Fibroblast of lung (primary cell): ENCODE data around the gene HIVEP3. TPM values are rescaled to one million over a fixed set of nuclear protein-coding genes. Genes with fewer than 3 reads are reported as not detected.

Experiments
- DNase-seq, 2 donors: peaks; one replicate each; pipeline versions ENCODE4 v3.0.0 to v3.0.0-alpha.2; 2010; ENCODE audit warnings: low read depth in 2 of 2
- H2AFZ ChIP-seq: 2 replicates; pipeline ENCODE4 v1.5.1; 2012; ENCODE audit warnings: low read length, control low read depth, inconsistent platforms
- H3K27ac ChIP-seq: 2 replicates; pipeline ENCODE4 v1.5.1; 2011; ENCODE audit warnings: low read length, control low read depth; ENCODE audit not compliant: insufficient read depth
- H3K27me3 ChIP-seq: 2 replicates; pipeline ENCODE4 v1.5.1; 2011; ENCODE audit warnings: mild to moderate bottlenecking, low read length; ENCODE audit not compliant: control insufficient read depth, insufficient read depth
- H3K36me3 ChIP-seq: 2 replicates; pipeline ENCODE4 v1.5.1; 2011; ENCODE audit warnings: low read length; ENCODE audit not compliant: control insufficient read depth, insufficient read depth
- H3K4me1 ChIP-seq: 2 replicates; pipeline ENCODE4 v1.5.1; 2011; ENCODE audit warnings: low read length; ENCODE audit not compliant: control insufficient read depth, insufficient read depth; ENCODE audit errors: extremely low read depth
- H3K4me2 ChIP-seq: 2 replicates; pipeline ENCODE4 v1.5.1; 2011; ENCODE audit warnings: low read length, control low read depth; ENCODE audit not compliant: insufficient read depth; ENCODE audit errors: extremely low read depth
- H3K4me3 ChIP-seq, 4 experiments: fragments of 200-600 bp in 1 of 4; sonication (generic) in 1 of 4; replicated peaks in 1 of 4; 2 replicates each; pipeline ENCODE4 v1.5.1; 2011 to 2016; ENCODE audit warnings: low read length in 4 of 4, low read depth in 3 of 4, mild to moderate bottlenecking in 3 of 4, control low read depth in 2 of 4, inconsistent platforms in 1 of 4, mixed read lengths in 1 of 4; ENCODE audit not compliant: insufficient read depth in 1 of 4; ENCODE audit errors: control extremely low read depth in 1 of 4
- H3K79me2 ChIP-seq: 2 replicates; pipeline ENCODE4 v1.5.1; 2012; ENCODE audit warnings: mild to moderate bottlenecking, low read length, inconsistent platforms; ENCODE audit not compliant: control insufficient read depth, insufficient read depth
- H3K9ac ChIP-seq: 2 replicates; pipeline ENCODE4 v1.5.1; 2011; ENCODE audit warnings: mild to moderate bottlenecking, low read length, control low read depth; ENCODE audit not compliant: insufficient read depth
- H3K9me3 ChIP-seq: 2 replicates; pipeline ENCODE4 v1.5.1; 2012; ENCODE audit warnings: low read depth, low read length; ENCODE audit not compliant: control insufficient read depth, insufficient read depth
- H4K20me1 ChIP-seq: 2 replicates; pipeline ENCODE4 v1.5.1; 2011; ENCODE audit warnings: low read length; ENCODE audit not compliant: control insufficient read depth, insufficient read depth; ENCODE audit errors: extremely low read depth
- EZH2 ChIP-seq: IDR thresholded peaks from 2 replicates; pipeline ENCODE4 v1.5.1; 2012; ENCODE audit warnings: low read length, control low read depth, mild to moderate bottlenecking; ENCODE audit errors: missing control alignments
- polyA plus RNA-seq, 2 donors: library from polyadenylated mRNA; depleted of rRNA in 1 of 2; stranded (reverse) in 1 of 2; unstranded in 1 of 2; fragments of >200 nt; gene quantifications; 2 replicates each; pipeline ENCODE4 v1.2.1, GENCODE V29; 2011 to 2012; ENCODE audit warnings: missing spikeins in 1 of 2
- total RNA-seq: library from RNA; depleted of rRNA; stranded (reverse); fragments of >200 nt; gene quantifications from 2 replicates; pipeline ENCODE4 v1.2.1, GENCODE V29; 2014
- TF ChIP-seq, protein P1 (sequence below), 2 donors: IDR thresholded peaks in 1 of 2; conservative IDR thresholded peaks in 1 of 2; 1 replicate in 1 of 2; 2 replicates in 1 of 2; pipeline ENCODE4 v1.5.1; 2011 to 2012; ENCODE audit warnings: low read length in 2 of 2, control low read depth in 1 of 2, inconsistent platforms in 1 of 2, low read depth in 1 of 2, mild to moderate bottlenecking in 1 of 2

Gene HIVEP3
- total and polyA plus RNA-seq, 2 donors (not counting 1 experiment from before 2014, with no cell fraction given), result 0.83 to 3.2 TPM

DNA sequence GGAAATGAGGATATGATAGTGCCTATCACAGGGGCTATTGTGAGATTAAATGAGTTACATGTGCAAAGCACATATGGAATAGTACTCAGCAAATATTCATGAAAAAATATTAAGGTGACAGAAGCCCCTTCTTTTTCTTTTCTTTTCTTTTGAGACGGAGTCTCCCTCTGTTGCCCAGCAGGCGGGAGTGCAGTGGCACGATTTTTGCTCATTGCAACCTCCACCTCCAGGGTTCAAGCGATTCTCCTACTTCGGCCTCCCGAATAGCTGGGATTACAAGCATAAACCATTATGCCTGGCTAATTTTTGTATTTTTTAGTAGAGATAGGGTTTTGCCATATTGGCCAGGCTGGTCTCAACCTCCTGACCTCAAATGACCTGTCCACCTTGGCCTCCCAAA is 139.4 kb downstream of the HIVEP3 start:
- Histone ChIP-seq H3K79me2 (no peaks in the 10 kb centered on the region), H2AFZ (no peak overlapping the region), H3K4me1 (peaks cover 5% of the 10 kb centered on the region), H4K20me1 (no peaks in the 10 kb centered on the region), H3K9ac (no peak overlapping the region), H3K27ac (no peak overlapping the region), H3K36me3 (no peaks in the 10 kb centered on the region), H3K4me3 (no peak overlapping the region), H3K27me3 (no peaks in the 10 kb centered on the region), H3K4me2 (no peak overlapping the region), H3K9me3 (no peaks in the 10 kb centered on the region)
- TF ChIP-seq EZH2, result no peak
- TF ChIP-seq, protein P1, sequence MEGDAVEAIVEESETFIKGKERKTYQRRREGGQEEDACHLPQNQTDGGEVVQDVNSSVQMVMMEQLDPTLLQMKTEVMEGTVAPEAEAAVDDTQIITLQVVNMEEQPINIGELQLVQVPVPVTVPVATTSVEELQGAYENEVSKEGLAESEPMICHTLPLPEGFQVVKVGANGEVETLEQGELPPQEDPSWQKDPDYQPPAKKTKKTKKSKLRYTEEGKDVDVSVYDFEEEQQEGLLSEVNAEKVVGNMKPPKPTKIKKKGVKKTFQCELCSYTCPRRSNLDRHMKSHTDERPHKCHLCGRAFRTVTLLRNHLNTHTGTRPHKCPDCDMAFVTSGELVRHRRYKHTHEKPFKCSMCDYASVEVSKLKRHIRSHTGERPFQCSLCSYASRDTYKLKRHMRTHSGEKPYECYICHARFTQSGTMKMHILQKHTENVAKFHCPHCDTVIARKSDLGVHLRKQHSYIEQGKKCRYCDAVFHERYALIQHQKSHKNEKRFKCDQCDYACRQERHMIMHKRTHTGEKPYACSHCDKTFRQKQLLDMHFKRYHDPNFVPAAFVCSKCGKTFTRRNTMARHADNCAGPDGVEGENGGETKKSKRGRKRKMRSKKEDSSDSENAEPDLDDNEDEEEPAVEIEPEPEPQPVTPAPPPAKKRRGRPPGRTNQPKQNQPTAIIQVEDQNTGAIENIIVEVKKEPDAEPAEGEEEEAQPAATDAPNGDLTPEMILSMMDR (conservative IDR thresholded peaks at IDR 0.05 in 1 of 2, IDR thresholded peaks at IDR 0.05 in 1 of 2; ENCODE audit: low read depth in 1 of 2, low read length in 2 of 2), result peak in 1 of 2 donors; percentile 27
- no peak for DNase-seq

DNA sequence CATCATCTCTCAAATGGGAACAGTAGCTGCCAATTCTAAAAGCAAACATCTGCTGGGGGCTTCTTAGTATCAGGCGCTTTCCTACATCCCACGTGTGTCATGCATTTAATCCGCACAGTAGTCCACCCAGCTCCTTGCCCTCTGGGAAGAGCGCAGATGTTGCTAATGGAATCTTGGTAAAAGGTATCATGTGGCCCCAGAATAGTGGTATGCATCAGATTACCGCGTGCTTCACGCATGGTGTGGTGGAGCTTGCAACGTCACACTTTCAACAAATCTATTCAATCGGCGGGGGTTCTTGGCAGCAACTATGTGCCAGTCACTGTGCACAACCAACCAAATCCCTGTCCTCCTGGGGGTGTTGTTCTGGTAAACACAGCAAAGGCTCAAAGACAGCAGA is 141.0 kb downstream of the HIVEP3 start:
- Histone ChIP-seq H3K27ac (no peak overlapping the region), H3K79me2 (no peaks in the 10 kb centered on the region), H4K20me1 (no peaks in the 10 kb centered on the region), H3K4me1 (no peaks in the 10 kb centered on the region), H3K4me2 (no peak overlapping the region), H3K4me3 (no peak overlapping the region), H3K27me3 (no peaks in the 10 kb centered on the region), H3K9ac (no peak overlapping the region), H3K9me3 (no peaks in the 10 kb centered on the region), H2AFZ (no peak overlapping the region), H3K36me3 (no peaks in the 10 kb centered on the region)
- no peak for DNase-seq
- TF ChIP-seq EZH2, result no peak
- TF ChIP-seq, protein P1 (conservative IDR thresholded peaks at IDR 0.05 in 1 of 2, IDR thresholded peaks at IDR 0.05 in 1 of 2; ENCODE audit: low read depth in 1 of 2, low read length in 2 of 2), result no peak

- no peaks in the 10 kb centered on the region for H3K9me3 ChIP-seq
- no peak overlapping the region for H3K4me3 ChIP-seq
- no peak for DNase-seq
- H2AFZ ChIP-seq, result no peak overlapping the region
- no peaks in the 10 kb centered on the region for H4K20me1 ChIP-seq
- H3K4me2 ChIP-seq, result no peak overlapping the region
- H3K4me1 ChIP-seq, result no peaks in the 10 kb centered on the region
- TF ChIP-seq, protein P1 (conservative IDR thresholded peaks at IDR 0.05 in 1 of 2, IDR thresholded peaks at IDR 0.05 in 1 of 2; ENCODE audit: low read depth in 1 of 2, low read length in 2 of 2), result no peak
- no peak for TF ChIP-seq EZH2
- no peak overlapping the region for H3K27ac ChIP-seq
- no peaks in the 10 kb centered on the region for H3K27me3 ChIP-seq
- H3K9ac ChIP-seq, result no peak overlapping the region
- H3K79me2 ChIP-seq, result no peaks in the 10 kb centered on the region
- H3K36me3 ChIP-seq, result no peaks in the 10 kb centered on the region
These were observed 141.8 kb downstream of the HIVEP3 start for GRCh38 chr1:41776891-41777441.
